Liver (tissue), 3 donors: Measurements from ENCODE around the gene DACH1.

ENCODE experiments used
- GABPA ChIP-seq, 2 donors: IDR thresholded peaks in 1 of 2; conservative IDR thresholded peaks in 1 of 2; 2 replicates each; pipeline ENCODE4 v1.6.1; 2016; ENCODE audit warnings: antibody characterized with exemption in 2 of 2, mild to moderate bottlenecking in 1 of 2, moderate library complexity in 1 of 2
- HNF4A ChIP-seq, 2 donors: conservative IDR thresholded peaks; 2 replicates each; pipeline ENCODE4 v1.6.1; 2016; ENCODE audit warnings: antibody characterized with exemption in 2 of 2, mild to moderate bottlenecking in 2 of 2
- RAD21 ChIP-seq, 2 donors: IDR thresholded peaks; 2 replicates each; pipeline ENCODE4 v1.6.1; 2016; ENCODE audit warnings: antibody characterized with exemption in 2 of 2, mild to moderate bottlenecking in 2 of 2
- SP1 ChIP-seq: IDR thresholded peaks from 2 replicates; pipeline ENCODE4 v1.6.1; 2018; ENCODE audit warnings: antibody characterized with exemption, mild to moderate bottlenecking
- TAF1 ChIP-seq: conservative IDR thresholded peaks from 2 replicates; pipeline ENCODE4 v1.6.1; 2016; ENCODE audit warnings: antibody characterized with exemption, mild to moderate bottlenecking
- YY1 ChIP-seq: IDR thresholded peaks from 2 replicates; pipeline ENCODE4 v1.6.1; 2016; ENCODE audit warnings: antibody characterized with exemption, mild to moderate bottlenecking
- TF ChIP-seq, protein P1 (sequence below): fragments of 150-350 bp; IDR thresholded peaks from 2 replicates; pipeline ENCODE4 v1.5.1; 2017; ENCODE audit warnings: improper control_type of control experiment, low read depth, low read length; ENCODE audit not compliant: missing input control
- TF ChIP-seq, protein P2 (sequence below): IDR thresholded peaks from 2 replicates; pipeline ENCODE4 v1.6.1; 2016; ENCODE audit warnings: antibody characterized with exemption
- TF ChIP-seq, protein P3 (sequence below): IDR thresholded peaks from 2 replicates; pipeline ENCODE4 v1.6.1; 2016; ENCODE audit warnings: antibody characterized with exemption
- TF ChIP-seq, protein P4 (sequence below): IDR thresholded peaks from 2 replicates; pipeline ENCODE4 v1.6.1; 2016; ENCODE audit warnings: antibody characterized with exemption
- TF ChIP-seq, protein P5 (sequence below): IDR thresholded peaks from 2 replicates; pipeline ENCODE4 v1.6.1; 2016; ENCODE audit warnings: antibody characterized with exemption, mild to moderate bottlenecking
- donor health status: healthy.
- donor health status: healthy.

DNA sequence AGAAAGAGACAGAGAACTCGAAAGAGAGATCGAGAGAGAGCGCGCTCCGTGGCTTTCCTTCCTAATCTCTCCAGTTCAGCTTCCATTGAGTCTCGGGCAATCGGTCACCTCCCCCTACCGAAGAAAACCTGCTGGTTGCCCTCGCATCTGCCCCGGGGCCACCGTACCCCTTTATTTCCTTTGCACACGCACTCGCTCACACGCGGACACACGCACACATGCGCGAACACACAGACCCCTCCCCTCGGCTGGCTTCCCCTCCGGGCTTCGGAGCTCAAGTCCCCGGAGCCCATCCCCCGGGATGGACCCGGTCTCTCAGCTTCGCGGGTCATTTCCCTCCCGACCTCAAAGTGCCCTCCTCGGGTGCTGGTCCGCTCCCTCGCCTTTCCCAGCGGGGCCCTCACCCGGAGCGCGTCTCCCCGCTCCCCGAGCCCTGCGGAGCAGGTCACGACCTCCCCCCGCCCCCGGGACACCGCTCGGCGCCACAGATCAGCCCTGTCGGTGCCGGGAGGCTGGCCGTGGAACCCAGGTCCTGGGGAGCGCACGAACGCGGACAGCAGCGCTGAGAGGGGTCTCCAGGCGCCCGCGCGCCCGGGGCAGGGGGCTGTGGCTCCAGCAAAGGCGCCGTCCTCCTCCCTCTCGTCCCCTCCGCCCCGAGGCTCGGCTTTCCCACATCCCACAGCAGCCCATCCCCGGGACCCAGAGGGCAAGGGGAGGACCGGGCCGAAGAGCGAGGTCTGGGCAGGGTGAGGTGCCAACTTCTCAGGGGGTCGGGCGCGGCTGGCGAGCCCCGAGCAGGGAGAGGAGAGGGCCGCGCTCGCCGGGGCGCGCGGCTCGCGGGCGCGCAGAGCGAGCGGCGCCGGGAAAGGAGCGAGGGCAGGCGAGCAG is 1.8 kb downstream of the DACH1 start:
- TF ChIP-seq YY1 (no peak), RAD21 (IDR thresholded peaks at IDR 0.05) (no peak), GABPA (IDR thresholded peaks at IDR 0.05 in 1 of 2, conservative IDR thresholded peaks at IDR 0.05 in 1 of 2) (no peak), SP1 (no peak), TAF1 (no peak), HNF4A (conservative IDR thresholded peaks at IDR 0.05) (no peak)
- TF ChIP-seq, protein P1, sequence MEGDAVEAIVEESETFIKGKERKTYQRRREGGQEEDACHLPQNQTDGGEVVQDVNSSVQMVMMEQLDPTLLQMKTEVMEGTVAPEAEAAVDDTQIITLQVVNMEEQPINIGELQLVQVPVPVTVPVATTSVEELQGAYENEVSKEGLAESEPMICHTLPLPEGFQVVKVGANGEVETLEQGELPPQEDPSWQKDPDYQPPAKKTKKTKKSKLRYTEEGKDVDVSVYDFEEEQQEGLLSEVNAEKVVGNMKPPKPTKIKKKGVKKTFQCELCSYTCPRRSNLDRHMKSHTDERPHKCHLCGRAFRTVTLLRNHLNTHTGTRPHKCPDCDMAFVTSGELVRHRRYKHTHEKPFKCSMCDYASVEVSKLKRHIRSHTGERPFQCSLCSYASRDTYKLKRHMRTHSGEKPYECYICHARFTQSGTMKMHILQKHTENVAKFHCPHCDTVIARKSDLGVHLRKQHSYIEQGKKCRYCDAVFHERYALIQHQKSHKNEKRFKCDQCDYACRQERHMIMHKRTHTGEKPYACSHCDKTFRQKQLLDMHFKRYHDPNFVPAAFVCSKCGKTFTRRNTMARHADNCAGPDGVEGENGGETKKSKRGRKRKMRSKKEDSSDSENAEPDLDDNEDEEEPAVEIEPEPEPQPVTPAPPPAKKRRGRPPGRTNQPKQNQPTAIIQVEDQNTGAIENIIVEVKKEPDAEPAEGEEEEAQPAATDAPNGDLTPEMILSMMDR: no peak
- TF ChIP-seq, protein P2, sequence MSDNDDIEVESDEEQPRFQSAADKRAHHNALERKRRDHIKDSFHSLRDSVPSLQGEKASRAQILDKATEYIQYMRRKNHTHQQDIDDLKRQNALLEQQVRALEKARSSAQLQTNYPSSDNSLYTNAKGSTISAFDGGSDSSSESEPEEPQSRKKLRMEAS: no peak
- TF ChIP-seq, protein P3, sequence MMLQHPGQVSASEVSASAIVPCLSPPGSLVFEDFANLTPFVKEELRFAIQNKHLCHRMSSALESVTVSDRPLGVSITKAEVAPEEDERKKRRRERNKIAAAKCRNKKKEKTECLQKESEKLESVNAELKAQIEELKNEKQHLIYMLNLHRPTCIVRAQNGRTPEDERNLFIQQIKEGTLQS: no peak
- TF ChIP-seq, protein P4, sequence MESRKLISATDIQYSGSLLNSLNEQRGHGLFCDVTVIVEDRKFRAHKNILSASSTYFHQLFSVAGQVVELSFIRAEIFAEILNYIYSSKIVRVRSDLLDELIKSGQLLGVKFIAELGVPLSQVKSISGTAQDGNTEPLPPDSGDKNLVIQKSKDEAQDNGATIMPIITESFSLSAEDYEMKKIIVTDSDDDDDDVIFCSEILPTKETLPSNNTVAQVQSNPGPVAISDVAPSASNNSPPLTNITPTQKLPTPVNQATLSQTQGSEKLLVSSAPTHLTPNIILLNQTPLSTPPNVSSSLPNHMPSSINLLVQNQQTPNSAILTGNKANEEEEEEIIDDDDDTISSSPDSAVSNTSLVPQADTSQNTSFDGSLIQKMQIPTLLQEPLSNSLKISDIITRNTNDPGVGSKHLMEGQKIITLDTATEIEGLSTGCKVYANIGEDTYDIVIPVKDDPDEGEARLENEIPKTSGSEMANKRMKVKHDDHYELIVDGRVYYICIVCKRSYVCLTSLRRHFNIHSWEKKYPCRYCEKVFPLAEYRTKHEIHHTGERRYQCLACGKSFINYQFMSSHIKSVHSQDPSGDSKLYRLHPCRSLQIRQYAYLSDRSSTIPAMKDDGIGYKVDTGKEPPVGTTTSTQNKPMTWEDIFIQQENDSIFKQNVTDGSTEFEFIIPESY: no peak
- TF ChIP-seq, protein P5, sequence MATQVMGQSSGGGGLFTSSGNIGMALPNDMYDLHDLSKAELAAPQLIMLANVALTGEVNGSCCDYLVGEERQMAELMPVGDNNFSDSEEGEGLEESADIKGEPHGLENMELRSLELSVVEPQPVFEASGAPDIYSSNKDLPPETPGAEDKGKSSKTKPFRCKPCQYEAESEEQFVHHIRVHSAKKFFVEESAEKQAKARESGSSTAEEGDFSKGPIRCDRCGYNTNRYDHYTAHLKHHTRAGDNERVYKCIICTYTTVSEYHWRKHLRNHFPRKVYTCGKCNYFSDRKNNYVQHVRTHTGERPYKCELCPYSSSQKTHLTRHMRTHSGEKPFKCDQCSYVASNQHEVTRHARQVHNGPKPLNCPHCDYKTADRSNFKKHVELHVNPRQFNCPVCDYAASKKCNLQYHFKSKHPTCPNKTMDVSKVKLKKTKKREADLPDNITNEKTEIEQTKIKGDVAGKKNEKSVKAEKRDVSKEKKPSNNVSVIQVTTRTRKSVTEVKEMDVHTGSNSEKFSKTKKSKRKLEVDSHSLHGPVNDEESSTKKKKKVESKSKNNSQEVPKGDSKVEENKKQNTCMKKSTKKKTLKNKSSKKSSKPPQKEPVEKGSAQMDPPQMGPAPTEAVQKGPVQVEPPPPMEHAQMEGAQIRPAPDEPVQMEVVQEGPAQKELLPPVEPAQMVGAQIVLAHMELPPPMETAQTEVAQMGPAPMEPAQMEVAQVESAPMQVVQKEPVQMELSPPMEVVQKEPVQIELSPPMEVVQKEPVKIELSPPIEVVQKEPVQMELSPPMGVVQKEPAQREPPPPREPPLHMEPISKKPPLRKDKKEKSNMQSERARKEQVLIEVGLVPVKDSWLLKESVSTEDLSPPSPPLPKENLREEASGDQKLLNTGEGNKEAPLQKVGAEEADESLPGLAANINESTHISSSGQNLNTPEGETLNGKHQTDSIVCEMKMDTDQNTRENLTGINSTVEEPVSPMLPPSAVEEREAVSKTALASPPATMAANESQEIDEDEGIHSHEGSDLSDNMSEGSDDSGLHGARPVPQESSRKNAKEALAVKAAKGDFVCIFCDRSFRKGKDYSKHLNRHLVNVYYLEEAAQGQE: no peak
